GM12864 (cell line): ENCODE data around the gene OR10A5.

Experiments used
- DNase-seq: peaks from one replicate; pipeline ENCODE4 v3.0.0-alpha.2; 2011; ENCODE audit warnings: low read depth
- H3K4me3 ChIP-seq: 2 replicates; pipeline ENCODE4 v1.5.1; 2011; ENCODE audit warnings: mild to moderate bottlenecking, low read depth, low read length, control low read depth
- CTCF ChIP-seq: IDR thresholded peaks from 2 replicates; pipeline ENCODE4 v1.5.1; 2011; ENCODE audit warnings: low read depth, mild to moderate bottlenecking, moderate library complexity, low read length, control low read depth, inconsistent platforms; ENCODE audit errors: missing control alignments

OR10A5 gene

GRCh38 chr11:6892400-6892799 is 46.9 kb downstream of the OR10A5 start, which contains the start of gene OR2D2:
OR2D2 (minus strand) TSS chr11:6892500; CDS start chr11:6892500, 0 bp downstream.
- no peak for TF ChIP-seq CTCF
- no peak for DNase-seq
- H3K4me3 ChIP-seq: no peak within 1 kb of the TSS

- no peak for TF ChIP-seq CTCF
- DNase-seq: no peak
- no peak overlapping the region for H3K4me3 ChIP-seq
These were observed 48.6 kb downstream of the OR10A5 start for GRCh38 chr11:6894097-6894496.

GRCh38 chr11:6895010-6895409 is 49.5 kb downstream of the OR10A5 start:
- DNase-seq: peak; percentile 36
- H3K4me3 ChIP-seq: no peak overlapping the region
- no peak for TF ChIP-seq CTCF
